ENCODE data around the gene AUTS2.

Gene AUTS2

GRCh38 chr7:70426249-70426880, 828.1 kb downstream of the AUTS2 start:
- TF ChIP-seq CTCF (IDR thresholded peaks at IDR 0.05; ENCODE audit: low read depth, low read length) = no peak
- DNase-seq (ENCODE audit: low read depth in 2 of 2) = no peak
- H3K4me3 ChIP-seq (replicated peaks in 1 of 2; ENCODE audit: low read depth in 2 of 2, low read length in 2 of 2) = no peak overlapping the region

- no peak for TF ChIP-seq CTCF (IDR thresholded peaks at IDR 0.05; ENCODE audit: low read depth, low read length)
- no peak overlapping the region for H3K4me3 ChIP-seq (replicated peaks in 1 of 2; ENCODE audit: low read depth in 2 of 2, low read length in 2 of 2)
- no peak for DNase-seq (ENCODE audit: low read depth in 2 of 2)
These were observed 834.3 kb downstream of the AUTS2 start for GRCh38 chr7:70432567-70433001.

GRCh38 chr7:70434376-70434775, 836.1 kb downstream of the AUTS2 start:
- no peak for DNase-seq (ENCODE audit: low read depth in 2 of 2)
- H3K4me3 ChIP-seq (replicated peaks in 1 of 2; ENCODE audit: low read depth in 2 of 2, low read length in 2 of 2) = no peak overlapping the region
- TF ChIP-seq CTCF (IDR thresholded peaks at IDR 0.05; ENCODE audit: low read depth, low read length) = no peak

GRCh38 chr7:70434821-70435220, 836.5 kb downstream of the AUTS2 start:
- TF ChIP-seq CTCF (IDR thresholded peaks at IDR 0.05; ENCODE audit: low read depth, low read length) = no peak
- DNase-seq (ENCODE audit: low read depth in 2 of 2) = no peak

GRCh38 chr7:70435634-70436033, 837.4 kb downstream of the AUTS2 start:
- TF ChIP-seq CTCF (IDR thresholded peaks at IDR 0.05; ENCODE audit: low read depth, low read length) = no peak
- H3K4me3 ChIP-seq (replicated peaks in 1 of 2; ENCODE audit: low read depth in 2 of 2, low read length in 2 of 2) = no peak overlapping the region
- DNase-seq (ENCODE audit: low read depth in 2 of 2) = no peak

More at GRCh38 chr7:70434821-70435220, 836.5 kb downstream of the AUTS2 start:
- no peak overlapping the region for H3K4me3 ChIP-seq (replicated peaks in 1 of 2; ENCODE audit: low read depth in 2 of 2, low read length in 2 of 2)

- TF ChIP-seq CTCF (IDR thresholded peaks at IDR 0.05; ENCODE audit: low read depth, low read length) = no peak
These were observed 838.6 kb downstream of the AUTS2 start for GRCh38 chr7:70436790-70437350.

More at GRCh38 chr7:70436790-70437350, 838.6 kb downstream of the AUTS2 start:
- DNase-seq (ENCODE audit: low read depth in 2 of 2) = no peak
- no peak overlapping the region for H3K4me3 ChIP-seq (replicated peaks in 1 of 2; ENCODE audit: low read depth in 2 of 2, low read length in 2 of 2)
